Sigmoid colon (tissue), 3 donors: ENCODE data around the gene VPS13C.

Experiments
- POLR2A ChIP-seq, 2 donors: fragments of 450-650 bp; IDR thresholded peaks; one replicate each; pipeline ENCODE4 v1.6.1; 2016; ENCODE audit warnings: antibody characterized with exemption in 2 of 2, mild to moderate bottlenecking in 2 of 2, moderate library complexity in 2 of 2
- TF ChIP-seq, protein P1 (sequence below), 4 experiments: fragments of 450-650 bp in 3 of 4; fragments of 200-600 bp in 1 of 4; IDR thresholded peaks; one replicate each; pipeline ENCODE4 v1.5.1; 2016 to 2019; ENCODE audit warnings: antibody characterized with exemption in 4 of 4, mild to moderate bottlenecking in 3 of 4, moderate library complexity in 2 of 4

DNA sequence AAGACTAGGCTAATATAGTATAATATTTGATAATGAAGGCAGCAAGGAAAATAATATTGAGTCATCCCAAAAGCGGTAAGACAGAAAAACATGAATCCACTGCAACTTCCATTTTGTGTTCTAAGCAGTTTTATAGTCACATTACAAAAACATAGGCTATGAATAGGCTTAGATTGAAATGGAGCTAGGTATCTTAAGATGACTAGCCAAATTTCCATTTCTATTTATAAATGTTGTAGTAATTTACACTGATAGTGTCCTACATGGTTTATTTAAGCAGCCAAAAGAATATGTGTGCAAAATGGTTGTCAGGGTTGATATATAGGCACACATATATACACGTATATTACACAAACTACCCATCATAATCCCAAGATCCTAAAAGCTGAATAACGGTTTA, 82.0 kb downstream of the VPS13C start:
- TF ChIP-seq, protein P1, sequence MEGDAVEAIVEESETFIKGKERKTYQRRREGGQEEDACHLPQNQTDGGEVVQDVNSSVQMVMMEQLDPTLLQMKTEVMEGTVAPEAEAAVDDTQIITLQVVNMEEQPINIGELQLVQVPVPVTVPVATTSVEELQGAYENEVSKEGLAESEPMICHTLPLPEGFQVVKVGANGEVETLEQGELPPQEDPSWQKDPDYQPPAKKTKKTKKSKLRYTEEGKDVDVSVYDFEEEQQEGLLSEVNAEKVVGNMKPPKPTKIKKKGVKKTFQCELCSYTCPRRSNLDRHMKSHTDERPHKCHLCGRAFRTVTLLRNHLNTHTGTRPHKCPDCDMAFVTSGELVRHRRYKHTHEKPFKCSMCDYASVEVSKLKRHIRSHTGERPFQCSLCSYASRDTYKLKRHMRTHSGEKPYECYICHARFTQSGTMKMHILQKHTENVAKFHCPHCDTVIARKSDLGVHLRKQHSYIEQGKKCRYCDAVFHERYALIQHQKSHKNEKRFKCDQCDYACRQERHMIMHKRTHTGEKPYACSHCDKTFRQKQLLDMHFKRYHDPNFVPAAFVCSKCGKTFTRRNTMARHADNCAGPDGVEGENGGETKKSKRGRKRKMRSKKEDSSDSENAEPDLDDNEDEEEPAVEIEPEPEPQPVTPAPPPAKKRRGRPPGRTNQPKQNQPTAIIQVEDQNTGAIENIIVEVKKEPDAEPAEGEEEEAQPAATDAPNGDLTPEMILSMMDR (IDR thresholded peaks at IDR 0.05), result no peak
- TF ChIP-seq POLR2A (IDR thresholded peaks at IDR 0.05), result no peak
